HG03039 (cell line): ENCODE data around the gene GPR157.
"Not testable (repeated sequence)": the region's sequence is repeated elsewhere in the genome, so short reads cannot be mapped to it uniquely, and the experiment has no call there.

Source experiments
- ATAC-seq: cut with Tn5 transposase; IDR thresholded peaks from one replicate; pipeline ENCODE4 v1.9.1; 2021; ENCODE audit warnings: mild to moderate bottlenecking, moderate library complexity; ENCODE audit not compliant: unreplicated experiment

Gene GPR157

GRCh38 chr1:9119745-9120144 is 9.2 kb downstream of the GPR157 start:
- no peak for ATAC-seq

DNA sequence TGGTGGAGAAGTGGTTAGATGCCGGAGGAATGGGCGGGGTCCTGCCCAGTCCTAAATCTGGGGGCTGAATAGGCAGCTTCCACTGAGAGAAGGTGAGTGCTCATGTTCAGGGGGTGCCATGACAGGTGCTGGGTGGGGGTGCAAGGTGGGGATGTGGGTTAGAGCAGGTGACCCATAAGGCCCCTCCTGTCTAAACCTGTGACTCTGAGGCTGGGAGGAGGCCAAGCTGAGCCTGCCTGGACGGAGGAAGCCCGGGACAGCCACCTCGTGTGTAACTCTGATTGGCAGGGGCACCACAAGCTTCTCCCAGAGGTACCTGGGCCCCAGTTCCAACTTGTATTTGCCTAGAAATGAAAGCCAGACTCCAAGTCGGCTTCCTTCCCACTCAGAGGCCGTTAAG is 10.7 kb downstream of the GPR157 start:
- ATAC-seq, result no peak

- ATAC-seq, result no peak
Observed at GRCh38 chr1:9115351-9116205, 13.3 kb downstream of the GPR157 start.

DNA sequence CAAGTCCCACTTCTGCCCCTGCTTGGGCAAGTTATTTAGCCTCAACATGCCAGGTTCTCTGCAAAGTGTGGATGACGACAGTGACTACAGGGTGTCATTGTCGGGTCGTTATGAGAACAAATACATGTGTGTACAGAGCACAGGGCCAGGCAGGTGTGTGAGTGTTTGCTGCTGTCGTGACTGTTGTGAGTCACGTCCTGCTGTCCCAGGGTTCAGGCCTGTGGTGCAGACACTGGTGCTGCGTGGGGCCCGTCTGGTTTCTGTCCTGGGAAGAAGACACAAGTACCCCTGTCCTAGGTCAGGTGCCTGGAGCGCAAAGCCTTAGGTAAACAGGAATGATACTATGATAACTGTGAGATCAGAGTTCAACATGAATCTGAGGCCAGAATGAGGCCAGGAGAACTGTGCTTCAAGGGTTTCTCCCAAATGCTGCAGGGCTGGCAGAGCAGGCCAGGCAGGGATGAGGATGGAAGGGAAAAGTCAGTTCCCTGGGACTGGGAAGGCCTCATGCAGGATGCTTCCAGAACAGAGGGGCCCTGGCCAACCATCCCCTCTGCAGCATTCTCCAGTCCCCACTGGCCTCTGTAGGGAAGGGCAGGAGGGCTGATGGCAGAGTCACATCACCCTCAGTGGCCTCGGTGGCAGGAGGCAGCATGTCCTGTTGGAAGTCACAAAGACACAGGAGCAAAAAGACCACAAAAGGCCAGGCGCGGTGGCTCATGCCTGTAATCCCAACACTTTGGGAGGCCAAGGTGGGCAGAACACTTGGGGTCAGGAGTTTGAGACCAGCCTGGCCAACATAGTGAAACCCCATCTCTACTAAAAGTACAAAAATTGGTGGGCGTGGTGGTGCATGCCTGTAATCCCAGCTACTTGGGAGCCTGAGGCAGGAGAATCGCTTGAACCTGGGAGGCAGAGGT is 15.7 kb downstream of the GPR157 start:
- ATAC-seq, result no peak

DNA sequence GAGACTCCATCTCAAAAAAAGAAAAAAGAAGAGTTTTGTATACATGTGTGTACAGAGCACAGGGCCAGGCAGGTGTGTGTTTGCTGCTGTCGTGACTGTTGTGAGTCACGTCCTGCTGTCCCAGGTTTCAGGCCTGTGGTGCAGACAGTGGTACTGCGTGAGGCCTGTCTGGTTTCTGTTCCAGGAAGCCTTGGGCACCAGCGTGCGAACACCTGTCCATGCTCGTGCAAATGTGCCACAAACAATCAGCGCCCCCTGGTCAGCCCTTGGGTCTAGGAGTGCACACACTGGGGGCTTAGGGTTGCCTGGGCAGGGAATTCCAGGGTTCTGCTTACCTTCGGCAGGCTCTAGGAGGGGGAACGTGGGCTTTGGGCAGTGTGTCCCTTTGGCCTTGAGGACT is 16.9 kb downstream of the GPR157 start:
- no peak for ATAC-seq

DNA sequence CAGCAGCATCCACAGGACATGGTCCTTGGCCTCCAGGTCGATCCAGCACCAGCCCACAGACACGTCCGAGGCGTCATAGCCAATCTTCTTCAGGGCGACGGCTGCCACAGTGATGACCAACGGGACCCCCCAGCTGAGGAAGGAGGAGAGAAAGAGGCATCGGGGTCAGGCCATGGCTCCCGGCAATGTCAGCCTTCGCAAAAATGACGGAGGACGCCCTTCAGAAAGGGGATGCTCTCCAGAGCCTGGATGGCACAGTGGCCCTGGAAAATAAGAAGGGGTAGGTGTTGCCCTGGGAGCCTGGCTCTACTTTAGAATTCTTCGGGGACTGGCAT is 17.6 kb downstream of the GPR157 start:
- ATAC-seq, result no peak

- no peak for ATAC-seq
Observed at GRCh38 chr1:9110669-9111356, 18.1 kb downstream of the GPR157 start.

- no peak for ATAC-seq
Observed at GRCh38 chr1:9108056-9108665, 20.7 kb downstream of the GPR157 start.

- ATAC-seq, result no peak
Observed at GRCh38 chr1:9107136-9107535, 21.8 kb downstream of the GPR157 start.

- no peak for ATAC-seq
Observed at GRCh38 chr1:9106286-9106685, 22.6 kb downstream of the GPR157 start.

GRCh38 chr1:9105336-9105867 is 23.5 kb downstream of the GPR157 start:
- ATAC-seq, result no peak

- ATAC-seq, result no peak
Observed at GRCh38 chr1:9101510-9102146, 27.3 kb downstream of the GPR157 start.

DNA sequence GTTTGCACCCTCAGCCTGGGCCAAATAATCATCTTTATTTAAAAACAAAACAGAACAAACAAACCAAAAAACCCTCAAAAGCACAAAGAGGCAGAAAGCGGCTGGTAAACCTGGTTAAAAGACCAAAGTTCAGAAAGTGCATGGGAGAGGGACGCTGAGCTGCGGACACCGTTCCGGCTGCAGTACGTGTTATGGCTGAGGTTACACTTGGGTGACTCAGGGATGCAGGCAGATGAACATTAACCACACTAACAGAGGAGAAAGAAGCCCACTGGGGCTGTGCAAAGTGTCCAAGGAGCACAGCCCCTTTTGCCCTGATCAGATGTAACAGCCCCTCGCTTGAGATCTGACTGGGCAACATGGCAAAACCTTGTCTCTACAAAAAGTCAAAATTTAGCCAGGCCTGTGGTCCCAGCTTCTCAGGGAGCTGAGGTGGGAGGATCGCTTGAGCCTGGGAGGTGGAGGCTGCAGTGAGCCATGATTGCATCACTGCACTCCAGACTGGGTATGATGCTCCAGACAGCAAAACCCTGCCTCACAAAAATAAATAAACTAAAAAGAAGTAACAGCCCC is 28.3 kb downstream of the GPR157 start:
- no peak for ATAC-seq

DNA sequence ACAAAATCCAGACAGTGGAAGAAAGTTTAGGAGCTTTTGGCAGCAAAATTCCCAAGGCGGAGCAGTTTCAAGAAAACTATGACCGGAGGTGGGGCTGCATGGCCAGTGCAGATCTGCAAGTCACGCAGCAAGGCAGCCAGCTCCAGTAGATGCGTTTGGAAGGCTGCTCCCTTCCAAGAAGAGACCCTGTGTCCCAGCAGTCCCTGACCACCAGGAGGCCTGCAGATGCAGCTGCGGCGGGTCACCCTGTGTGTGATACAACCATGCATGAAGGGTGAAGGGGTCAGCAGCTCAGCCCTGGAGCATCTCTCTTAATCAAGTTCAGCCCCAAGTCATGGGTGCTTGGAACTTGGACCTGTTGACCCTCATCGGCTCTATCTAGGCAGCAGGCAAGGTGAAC is 29.3 kb downstream of the GPR157 start:
- ATAC-seq, result no peak

DNA sequence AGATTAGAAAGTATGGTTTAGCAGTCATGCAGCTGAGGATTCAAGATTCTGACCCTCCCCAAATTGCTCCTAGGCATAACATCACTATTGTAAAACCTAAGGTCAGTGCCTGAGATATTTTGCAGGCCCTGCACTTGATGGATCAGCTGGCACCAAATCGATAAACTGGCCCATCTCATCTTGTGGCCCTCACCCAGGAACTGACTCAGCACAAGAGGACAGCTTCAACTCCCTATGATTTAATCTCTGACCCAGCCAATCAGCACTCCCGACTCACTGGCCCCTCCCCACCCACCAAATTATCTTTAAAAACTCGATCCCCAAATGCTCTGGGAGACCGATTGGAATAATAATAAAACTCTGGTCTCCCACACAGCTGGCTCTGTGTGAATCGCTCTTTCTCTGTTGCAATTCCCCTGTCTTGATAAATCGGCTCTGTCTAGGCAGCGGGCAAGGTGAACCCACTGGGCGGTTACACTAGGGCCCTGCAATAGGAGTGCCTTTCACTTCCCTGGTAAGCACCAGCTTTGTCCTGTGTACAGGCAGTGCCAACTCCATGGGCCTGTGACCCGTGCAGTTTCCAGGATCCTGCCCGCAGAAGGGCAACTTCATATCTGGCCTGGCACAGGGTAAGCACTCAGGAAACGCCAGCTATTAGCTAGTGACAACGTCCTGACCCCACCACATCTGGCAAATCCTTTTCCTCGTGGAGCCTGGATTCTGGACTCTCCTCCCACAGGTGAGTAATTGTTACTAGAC is 30.8 kb downstream of the GPR157 start:
- no peak for ATAC-seq

DNA sequence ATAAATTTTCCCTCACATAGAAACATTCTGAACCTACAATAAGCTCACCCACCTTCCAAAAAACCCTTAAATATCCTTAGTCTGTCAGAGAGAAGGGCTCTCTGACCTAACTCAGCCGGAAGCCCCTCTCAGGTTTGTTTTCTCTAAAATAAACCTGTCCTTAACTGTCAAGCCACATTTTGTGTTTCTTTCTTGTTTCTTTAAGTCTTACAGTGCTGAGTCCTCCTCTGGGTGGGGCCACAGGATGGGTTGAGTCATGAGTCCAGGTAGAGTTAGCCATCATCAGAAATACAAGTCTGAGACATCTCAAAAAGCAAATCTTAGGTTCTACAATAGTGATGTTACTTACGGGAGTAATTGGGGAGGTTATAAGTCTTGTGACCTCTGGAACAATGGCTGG is 33.1 kb downstream of the GPR157 start:
- no peak for ATAC-seq

DNA sequence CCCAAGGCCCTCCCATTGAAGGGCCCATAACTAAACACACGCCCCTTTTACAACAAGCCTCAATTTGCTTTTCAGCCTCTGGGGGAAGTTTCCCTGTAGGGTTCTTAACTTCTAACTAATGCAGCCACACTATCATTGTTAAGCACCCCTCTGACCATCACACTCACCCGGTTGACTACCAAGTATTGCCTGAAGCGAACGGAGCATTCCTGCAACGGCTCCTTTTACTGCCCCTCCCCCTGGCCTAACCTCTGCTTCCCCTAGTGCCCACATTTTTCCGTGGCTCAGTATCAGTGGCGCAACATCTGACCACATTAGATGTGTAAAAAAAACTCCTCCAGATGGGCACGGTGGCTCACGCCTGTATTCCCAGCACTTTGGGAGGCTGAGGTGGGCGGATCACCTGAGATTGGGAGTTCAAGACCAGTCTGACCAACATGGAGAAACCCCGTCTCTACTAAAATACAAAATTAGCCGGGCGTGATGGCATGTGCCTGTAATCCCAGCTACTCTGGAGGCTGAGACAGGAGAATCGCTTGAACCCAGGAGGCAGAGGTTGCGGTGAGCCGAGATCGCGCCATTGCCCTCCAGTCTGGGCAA is 34.8 kb downstream of the GPR157 start:
- ATAC-seq, result not testable (repeated sequence)

- no peak for ATAC-seq
Observed at GRCh38 chr1:9093581-9093980, 35.3 kb downstream of the GPR157 start.

- no peak for ATAC-seq
Observed at GRCh38 chr1:9093091-9093490, 35.8 kb downstream of the GPR157 start.
